Measurements from ENCODE around the gene BRICD5.
A peak's percentile ranks its signal among the peaks of the same experiment; 100 is the strongest.
"Not testable (repeated sequence)": the region's sequence is repeated elsewhere in the genome, so short reads cannot be mapped to it uniquely, and the experiment has no call there.

The BRICD5 gene

DNA sequence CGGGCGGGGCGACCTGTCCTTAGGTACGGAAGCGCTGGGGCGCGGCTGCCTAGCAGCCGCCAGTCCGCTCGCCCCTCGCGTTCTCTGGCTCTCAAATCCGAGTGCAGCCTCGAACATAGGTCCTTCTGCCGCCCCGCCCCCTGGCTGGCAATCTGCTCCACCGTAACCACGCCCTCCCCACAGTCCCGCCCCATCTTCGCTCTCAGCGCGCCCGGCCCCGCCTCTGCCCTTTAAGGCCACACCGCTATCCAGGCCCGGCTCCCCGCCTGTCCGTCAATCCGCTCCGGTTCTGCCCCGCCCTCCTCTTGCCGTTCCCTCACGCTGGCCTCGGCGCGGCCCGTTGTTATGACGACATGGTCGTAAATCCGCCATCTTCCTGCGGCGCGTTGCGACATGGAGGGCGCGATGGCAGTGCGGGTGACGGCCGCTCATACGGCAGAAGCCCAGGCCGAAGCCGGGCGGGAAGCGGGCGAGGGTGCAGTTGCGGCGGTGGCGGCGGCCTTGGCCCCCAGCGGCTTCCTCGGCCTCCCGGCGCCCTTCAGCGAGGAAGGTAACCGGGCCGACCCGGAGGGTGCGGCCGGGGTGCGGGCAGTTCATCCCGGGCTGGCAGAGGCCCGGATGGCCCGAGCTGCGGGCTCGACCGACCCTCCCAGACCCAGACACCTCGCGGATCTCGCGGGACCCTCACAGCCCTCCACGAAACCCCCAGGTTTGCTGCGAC, 12.7 kb upstream of the BRICD5 start, which contains the start of gene E4F1:
Gene E4F1 (plus strand): TSS at position 371 of the 721 bp plus-strand sequence. CDS start 23 bp downstream, at position 394.
- DNase-seq (ENCODE audit: low read depth) = peak; percentile 97

DNA sequence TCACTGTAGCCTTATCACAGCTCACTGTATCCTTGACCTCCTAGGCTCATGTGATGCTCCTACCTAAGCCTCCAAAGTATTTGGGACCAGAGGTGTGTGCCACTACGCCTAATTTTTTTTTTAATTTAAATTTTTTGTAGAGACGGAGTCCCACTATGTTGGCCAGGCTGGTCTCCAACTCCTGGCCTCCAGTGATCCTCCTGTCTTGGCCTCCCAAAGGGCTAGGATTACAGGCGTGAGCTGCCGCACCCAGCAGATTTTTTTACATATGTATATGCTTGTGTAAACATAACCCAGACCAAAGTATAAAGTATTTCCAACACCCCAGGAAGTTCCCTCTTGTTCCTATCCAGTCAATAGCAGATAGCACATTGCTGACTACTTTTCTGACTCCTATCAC, 5.7 kb upstream of the BRICD5 start:
- no peak for DNase-seq (ENCODE audit: low read depth)

DNA sequence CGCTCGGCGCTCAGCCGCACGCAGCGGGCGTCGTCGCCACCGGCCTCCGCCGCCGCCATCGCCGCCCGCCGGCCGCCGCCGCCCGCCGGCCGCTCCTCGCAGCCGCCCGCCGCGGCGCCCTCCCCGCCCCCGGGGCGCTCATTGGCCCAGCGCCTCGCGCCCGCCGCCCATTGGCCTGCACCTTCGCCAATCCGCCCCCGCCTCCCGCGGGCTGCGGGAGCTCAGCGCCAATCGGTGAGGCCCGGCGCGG, 4.0 kb upstream of the BRICD5 start, which contains the start of gene PGP:
Gene PGP (minus strand): TSS at position 122 of the 250 bp plus-strand sequence. CDS start 63 bp downstream, at position 59.
- no peak for DNase-seq (ENCODE audit: low read depth)

DNA sequence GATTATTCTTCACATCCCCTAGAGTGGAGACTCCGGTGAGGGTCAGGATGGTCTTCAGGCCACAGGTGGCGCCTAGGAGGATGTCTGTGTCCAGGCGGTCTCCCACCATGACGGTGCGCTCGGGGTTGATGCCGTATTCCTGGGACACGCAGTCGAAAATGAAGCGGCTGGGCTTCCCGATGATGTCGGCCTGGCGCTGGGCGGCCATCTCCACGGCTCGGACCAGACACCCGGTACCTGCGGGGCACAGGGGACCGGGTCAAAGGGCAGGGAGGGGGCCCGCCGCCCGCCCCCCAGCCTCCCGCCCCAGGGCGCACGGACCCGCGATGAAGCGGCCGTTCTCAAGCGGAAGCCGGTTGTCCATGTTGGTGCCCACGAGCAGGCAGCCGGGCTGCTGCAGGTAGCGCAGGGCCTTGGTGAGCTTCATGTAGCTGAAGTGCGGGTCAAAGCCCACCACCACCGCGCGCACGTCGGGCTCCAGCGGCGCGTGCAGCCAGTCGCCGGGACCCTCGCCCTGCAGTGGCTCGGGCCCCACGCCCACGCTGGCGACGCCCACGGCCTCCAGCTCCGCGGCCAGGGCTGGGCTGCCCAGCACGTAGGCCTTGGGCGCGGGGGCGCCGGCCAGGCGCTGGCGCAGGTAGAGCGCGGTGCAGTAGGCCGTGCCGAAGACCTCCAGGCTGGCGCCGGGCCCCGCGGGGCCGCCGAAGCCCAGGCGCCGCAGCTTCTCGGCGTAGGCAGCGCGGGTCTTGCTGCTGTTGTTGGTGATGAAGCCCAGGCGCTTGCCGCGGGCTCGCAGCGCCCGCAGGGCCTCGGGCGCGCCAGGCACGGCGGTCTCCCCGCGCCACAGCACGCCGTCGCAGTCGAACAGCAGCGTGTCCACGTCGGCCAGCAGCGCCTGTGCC, 3.4 kb upstream of the BRICD5 start:
- DNase-seq (ENCODE audit: low read depth) = no peak

DNA sequence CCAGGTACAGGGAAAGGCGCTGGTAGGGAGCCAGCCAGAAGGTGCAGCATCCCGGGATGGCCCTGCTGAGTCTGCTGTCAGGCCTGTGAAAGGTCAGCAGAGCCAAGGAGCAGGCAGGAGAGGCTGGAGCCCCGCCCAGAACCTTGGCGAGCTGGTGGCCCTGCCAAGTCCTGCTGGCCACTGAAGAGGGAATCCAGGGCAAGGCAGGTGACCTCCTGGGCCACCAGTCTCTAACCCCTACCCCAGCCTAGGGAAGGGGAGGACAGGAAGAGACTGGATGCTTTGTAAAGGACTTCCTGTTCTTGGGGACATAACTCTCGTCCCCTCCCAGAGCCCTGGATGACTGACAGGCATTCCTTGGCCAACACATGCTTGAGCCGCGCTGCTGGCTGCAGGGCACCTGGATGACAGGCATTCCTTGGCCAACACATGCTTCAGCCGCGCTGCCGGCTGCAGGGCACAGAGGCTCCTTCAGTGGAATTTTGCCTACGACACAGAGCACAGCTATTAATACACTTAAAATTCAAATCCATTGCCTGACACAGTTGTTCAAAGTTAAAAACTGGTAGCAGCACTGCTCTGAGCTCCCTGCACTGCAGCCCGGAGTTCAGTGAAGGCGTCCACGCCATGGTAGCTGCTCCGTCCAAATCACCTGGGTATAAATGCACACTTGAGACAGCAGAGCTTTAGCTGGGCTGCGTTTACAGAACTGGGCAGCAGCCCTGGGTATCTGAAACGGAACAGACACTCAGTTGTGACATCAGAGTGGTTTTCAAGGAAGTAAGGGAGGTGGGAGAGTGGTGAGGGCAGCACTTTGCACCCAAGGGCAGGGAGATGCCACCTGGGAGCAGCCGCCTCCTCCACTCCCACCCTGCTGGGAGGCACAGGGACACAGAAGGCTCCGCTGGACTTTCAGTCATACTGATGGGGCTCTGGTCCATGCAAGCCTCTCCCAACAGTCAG, 2.0 kb upstream of the BRICD5 start:
- DNase-seq (ENCODE audit: low read depth) = no peak

DNA sequence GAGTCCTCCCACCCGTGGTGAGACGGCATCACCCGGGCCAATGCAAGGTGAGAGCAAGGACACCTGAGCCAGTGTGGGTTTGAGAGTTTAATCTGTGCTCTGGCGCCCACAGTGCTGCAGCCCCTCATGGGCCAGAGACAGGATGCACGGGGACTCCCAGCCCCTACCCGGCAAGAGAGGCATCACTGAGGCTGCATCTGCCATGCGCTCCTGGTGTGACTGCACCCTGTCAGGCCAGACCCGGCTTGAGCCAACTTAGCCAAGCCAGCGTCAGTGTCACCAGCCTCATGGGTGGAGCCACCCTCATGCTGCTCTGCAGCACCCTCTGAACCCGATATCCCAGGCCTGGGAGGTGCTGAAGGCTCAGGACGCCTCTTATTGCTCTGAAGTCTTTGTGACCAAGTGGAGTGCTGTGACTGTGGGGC, 1.3 kb upstream of the BRICD5 start:
- DNase-seq (ENCODE audit: low read depth) = no peak

DNA sequence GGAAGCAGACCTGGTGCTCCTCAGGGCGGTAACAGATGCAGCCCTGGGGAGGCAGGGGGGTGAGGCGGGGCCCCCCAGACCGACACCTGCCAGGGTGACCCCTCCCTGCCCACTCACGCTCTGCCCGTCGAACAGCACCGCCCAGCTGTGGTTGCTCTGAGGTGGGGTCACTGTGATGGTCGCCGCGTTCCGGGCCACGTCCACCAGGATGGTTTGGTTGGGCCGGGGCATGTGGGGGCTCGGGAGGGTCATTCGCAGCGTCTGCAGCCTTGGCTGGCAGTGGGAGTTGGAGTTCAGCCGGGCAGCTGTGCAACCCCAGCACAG, 692 bp downstream of the BRICD5 start:
- DNase-seq (ENCODE audit: low read depth) = no peak

DNA sequence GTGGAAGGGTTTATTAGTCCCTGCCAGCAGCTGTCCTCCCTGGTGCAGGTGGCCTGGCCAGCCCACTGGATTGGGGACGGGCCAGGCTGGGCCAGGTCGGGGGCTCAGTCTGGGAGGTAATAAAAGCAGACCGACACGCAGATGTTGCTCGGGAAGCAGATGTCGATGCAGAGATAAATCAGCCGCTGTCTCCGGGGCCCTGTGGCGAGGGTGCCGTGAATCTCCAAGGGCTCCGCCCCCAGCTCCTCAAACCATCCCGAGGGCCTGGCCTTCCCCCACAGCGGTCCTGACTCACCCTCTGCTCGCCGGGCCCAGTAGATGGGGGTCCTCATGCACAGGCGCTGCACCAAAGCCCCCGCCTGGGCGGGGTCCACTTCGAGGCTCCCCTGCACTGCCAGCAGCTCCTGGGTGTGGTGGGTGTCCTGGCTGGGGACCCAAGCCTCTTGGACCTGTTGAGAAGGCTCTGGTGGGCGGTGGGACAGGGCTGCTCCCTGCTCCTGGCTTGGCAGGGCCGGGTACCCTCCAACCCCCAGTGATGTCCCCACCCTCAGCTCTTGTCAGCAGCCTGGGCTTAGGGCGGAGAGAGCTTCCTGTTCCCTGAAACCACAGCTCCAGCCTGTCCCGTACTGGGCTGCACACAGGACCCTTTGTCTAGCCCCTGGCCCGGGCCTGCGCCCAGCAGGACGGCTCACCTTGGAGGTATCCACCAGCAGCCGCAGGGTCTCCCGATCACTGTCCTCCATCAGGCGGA, 1.2 kb downstream of the BRICD5 start:
- DNase-seq (ENCODE audit: low read depth) = no peak

DNA sequence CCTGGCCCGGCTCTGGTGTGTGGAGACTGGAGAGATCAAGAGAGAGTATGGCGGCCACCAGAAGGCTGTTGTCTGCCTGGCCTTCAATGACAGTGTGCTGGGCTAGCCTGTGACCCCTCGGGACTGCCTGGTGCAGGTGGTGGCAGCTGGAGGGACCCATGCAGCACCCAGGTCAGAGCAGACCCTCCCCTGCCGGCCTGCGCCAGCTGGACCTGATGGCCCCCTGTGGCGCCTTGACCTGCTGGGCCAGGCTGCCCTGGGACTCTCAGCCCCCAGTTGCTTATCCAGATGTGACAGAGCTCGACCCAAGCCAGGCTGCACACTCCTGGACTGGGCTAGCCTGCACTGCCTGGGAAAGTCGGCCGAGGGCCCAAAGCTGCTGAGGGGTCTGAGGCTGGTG, 1.9 kb downstream of the BRICD5 start:
- no peak for DNase-seq (ENCODE audit: low read depth)

DNA sequence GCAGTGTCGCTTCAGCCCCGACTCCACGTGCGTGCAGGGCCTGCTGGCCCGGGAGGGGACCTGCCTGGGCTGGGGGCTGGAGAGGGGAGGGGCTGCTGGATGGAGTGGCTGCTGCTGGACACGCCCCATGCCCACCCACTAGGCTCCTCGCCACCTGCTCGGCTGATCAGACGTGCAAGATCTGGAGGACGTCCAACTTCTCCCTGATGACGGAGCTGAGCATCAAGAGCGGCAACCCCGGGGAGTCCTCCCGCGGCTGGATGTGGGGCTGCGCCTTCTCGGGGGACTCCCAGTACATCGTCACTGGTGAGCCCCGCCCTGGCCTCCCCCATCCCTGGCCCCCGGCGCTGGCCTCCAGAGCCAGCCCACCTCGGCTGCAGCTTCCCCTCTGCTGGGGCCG, 2.4 kb downstream of the BRICD5 start:
- no peak for DNase-seq (ENCODE audit: low read depth)

DNA sequence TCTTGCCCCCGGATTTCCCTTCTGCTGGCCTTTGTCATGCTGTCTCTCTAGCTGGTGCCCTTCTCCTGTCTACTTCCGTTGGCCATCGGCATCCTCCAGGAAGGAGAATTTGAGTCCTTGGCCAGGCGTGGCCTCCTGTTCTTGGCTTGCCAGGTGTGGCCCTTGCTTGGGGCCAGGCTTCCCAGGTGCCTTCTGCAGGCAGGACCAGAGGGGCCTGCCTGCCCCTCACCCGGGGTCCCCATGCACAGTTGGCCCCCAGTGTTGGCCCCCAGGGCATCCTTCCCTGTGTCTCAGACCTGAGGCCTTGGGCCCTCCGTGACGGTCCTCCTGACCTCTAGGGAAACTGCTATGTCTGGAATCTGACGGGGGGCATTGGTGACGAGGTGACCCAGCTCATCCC, 2.8 kb downstream of the BRICD5 start:
- DNase-seq (ENCODE audit: low read depth) = no peak

DNA sequence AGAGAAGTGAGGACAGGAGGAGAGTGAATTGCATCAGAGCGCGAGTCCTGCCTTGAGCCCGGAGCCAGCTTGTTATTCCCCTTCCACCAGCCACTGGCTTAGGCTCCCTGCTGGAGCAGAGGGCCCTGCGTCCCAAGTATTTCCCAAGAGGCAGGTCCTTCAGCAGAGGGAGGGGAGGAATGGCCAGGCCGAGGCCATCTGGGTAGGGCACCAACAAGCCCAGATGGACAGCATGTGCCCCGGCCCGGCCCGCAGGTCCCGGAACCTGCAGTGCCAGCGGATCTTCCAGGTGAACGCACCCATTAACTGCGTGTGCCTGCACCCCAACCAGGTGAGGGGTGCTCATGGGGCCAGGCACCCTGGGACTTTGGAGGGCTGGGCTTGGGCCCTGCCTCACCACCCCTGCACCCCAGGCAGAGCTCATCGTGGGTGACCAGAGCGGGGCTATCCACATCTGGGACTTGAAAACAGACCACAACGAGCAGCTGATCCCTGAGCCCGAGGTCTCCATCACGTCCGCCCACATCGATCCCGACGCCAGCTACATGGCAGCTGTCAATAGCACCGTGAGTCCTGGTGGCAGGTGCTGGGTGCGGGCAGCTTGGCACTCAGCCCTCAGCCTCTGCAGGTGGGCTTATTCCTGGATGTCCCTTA, 3.8 kb downstream of the BRICD5 start:
- DNase-seq (ENCODE audit: low read depth) = no peak

DNA sequence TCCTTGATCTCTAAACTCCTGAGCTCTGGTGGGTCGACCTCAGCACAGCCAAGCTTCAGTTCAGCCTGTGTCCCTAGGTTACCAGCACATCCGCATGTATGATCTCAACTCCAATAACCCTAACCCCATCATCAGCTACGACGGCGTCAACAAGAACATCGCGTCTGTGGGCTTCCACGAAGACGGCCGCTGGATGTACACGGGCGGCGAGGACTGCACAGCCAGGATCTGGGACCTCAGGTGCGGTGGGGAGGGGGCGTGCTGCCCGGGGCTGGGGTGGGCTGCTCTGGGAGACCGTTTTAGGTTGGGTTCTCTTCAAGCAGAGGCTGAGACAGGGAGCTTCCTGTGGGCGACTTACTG, 4.3 kb downstream of the BRICD5 start:
- no peak for DNase-seq (ENCODE audit: low read depth)

DNA sequence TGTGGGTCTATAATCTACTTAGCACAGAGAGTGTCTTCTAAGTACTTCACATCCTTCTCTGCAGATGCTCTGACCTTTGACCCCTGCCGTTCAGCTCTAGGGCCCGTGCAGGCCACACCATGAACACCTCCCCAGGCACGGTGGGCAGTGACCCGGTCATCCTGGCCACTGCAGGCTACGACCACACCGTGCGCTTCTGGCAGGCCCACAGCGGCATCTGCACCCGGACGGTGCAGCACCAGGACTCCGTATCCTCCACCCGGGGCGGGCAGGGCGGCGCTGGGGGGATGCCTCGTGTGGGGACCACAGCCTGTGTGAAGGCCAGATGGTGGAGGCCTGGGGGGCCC, 4.7 kb downstream of the BRICD5 start:
- DNase-seq (ENCODE audit: low read depth) = no peak

DNA sequence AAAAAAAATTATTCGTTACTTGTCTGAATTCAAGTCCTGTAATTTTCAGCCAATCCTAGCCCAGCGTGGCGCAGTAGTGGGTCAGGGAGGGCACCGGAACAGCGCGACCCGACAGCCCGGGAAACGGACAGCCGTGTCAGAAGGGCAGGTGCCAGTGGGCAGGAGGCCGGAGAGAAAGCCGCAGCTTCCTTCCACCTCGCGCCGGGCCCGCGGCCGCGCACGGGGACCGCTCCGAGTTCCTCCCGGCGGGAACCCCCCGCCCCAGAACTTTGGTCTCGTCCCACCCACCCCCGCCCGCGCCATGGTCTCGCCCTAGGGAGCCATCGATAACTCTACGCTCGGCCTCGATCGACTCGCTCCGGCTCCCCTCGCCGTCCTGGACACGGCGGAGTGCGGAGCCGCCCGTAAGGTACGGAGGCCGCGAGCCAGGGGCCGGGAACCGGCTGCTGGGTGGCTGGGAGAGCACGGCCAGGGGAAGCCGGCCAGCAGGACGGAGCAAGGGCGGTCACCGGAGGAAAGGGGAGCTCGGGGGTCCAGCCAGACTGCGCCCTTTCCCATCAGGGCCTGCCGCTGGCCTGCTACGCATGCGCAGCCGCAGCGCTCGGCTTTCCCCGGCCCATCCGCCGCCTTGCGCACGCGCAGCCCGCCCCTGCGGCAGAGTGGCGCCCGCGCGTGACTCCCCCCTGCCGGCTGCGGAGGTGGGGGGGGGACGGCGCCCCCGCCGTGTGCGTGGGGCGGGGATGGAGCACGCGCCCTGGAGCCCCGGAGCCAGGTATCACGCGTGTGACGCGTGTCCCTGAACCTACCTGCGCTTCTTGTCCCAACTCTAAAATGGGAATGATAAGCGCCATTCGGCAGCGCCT, 5.3 kb downstream of the BRICD5 start, which contains the start of gene MLST8:
Gene MLST8 (plus strand): TSS at position 351 of the 863 bp plus-strand sequence. CDS start 632 bp downstream, outside the sequence.
- DNase-seq (ENCODE audit: low read depth) = peak; percentile 43

DNA sequence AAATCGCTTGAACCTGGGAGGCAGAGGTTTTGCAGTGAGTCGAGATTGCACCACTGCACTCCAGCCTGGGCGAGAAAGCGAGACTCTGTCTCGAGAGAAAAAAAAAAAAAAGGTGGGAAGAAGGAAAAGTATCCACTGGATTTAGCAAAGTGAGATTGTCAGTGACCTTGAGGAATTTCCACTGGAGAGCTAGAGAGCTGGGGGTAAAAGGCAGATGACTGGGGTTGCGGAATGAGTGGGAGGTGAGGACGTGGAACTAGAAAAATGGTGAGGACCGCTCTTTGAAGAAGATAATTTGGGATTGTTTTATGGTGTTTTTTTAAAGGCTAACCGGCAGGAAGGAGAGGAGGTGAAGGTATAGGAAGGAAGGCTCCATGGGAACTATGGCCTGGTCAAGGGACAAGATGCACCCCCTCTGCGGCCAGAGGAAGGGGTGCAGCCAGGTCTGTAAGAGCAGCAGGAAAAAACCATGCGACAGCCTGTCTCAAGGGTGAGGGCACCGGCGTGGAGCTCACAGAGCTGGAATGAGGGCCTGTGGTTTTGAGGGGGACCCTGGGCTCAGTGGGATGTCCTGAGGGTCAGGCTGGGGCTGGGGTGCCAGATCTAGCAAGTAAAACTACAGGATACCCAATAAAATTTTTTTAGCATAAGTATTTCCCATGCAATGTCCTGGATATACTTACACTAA, 6.1 kb downstream of the BRICD5 start:
- no peak for DNase-seq (ENCODE audit: low read depth)

DNA sequence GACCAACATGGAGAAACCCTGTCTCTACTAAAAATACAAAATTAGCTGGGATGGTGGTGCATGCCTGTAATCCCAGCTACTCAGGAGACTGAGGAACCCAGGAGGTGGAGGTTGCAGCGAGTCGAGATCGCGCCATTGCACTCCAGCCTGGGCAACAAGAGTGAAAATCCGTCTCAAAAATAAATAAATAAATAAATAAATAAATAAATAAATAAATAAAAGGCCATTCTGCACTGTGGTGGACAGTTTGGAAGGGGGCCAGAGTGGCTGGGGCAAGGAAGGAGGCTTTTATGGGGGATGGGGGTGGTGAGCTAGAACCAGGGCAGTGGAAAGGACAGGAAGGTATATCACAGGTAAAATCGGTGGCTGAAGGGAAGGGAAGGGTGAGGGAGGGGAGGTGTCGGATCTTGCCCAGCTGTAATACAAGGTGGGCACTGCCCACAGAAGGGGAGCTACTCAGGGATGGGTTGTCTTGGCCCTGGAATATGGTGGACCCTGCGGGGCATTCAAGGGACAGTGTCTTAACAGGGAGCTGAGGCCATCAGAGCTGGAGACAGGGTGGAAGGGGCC, 7.5 kb downstream of the BRICD5 start:
- DNase-seq (ENCODE audit: low read depth) = not testable (repeated sequence)

DNA sequence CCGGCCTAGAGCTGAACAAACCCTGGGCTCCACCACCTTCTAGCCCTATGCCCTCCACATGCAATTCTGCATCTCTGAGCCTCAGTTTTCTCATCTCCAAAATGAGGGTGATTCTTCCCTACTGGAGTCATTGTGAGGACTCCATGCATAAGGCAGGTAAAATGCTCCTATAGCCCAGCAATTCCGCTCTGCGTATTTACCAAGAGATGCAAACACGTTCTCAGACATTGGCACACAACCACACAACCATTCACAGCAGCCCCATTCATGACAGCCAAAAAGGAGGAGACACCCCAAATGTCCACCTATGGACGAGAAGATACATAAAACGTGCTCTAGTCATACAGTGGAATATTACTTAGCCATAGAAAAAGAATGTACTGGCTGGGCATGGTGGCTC, 10.3 kb downstream of the BRICD5 start:
- no peak for DNase-seq (ENCODE audit: low read depth)

DNA sequence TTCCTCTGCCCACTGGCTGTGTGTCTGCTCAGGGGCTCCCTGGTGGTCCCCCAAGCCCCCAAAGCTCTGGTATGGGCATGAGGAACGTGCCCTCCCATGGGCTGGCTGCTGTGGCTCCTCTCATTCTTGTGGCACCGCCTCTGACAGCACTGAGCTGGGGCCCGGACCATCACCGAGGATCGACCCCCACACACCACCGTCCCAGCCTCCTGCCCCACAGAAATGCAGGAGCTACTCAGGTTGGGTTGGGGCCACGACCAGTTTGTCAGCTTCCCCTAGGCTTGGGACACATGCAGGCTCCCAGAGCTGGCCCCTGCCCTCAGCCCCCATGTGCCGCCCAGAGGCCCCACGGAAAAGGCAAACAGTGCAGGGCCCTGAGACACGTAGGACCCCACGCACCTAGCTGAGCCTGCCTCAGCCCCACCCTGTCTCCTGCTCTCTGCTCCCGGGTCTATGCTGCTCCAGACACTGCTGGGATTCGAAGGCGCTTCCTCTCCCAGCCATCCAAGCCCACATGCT, 11.0 kb downstream of the BRICD5 start:
- DNase-seq (ENCODE audit: low read depth) = no peak
